Measurements from ENCODE around the gene MAP7D1. TPM values are rescaled to one million over a fixed set of nuclear protein-coding genes. Genes with fewer than 3 reads are reported as not detected.
A peak's percentile ranks its signal among the peaks of the same experiment; 100 is the strongest.

MAP7D1 gene
- total and polyA plus RNA-seq, 2 donors (not counting 3 experiments of a cell fraction or from before 2014, with no cell fraction given): 69.7 to 193 TPM

DNA sequence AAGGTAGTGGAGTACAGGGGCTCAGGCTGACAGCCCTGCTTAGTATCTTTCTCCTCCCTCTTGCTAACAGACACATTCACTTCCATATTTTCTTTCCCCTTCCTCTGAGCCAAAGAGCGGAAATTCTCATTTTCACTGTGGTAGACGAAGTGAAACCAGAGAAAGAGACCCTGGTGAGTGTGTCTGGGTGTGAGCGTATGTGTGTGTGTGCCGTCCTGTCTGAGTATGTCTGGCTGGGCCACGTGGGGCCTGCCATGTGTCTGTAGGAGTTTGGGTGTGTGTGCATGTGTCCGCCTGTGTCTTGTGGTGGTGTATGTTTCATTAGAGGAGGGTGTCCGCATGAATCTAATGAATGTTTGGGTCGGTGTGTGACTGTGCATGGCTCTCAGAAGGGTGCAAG lies 32.6 kb upstream of the MAP7D1 start:
- CTCF ChIA-PET: interaction anchor here (2.1 kb wide), 1 partner anchor 12 kb away, joined by 11 read pairs; no protein-coding TSS in a partner anchor
- dilution Hi-C loops (cut with MboI; ENCODE audit: extremely low pct_ligation_motif_present, low sequenced_read_pairs): no loop called here
- Histone ChIP-seq H3K9me1 (replicated peaks; ENCODE audit: control insufficient read depth, extremely low read depth, insufficient read depth, low read length) (no peaks in the 10 kb centered on the region), H3K4me3 (replicated peaks in 1 of 3; ENCODE audit: insufficient read depth in 1 of 3, low read depth in 1 of 3, low read length in 3 of 3) (no peak overlapping the region), H4K20me1 (replicated peaks; ENCODE audit: control insufficient read depth, extremely low read depth, insufficient read depth, low read length) (no peaks in the 10 kb centered on the region), H3K36me3 (ENCODE audit: control insufficient read depth in 2 of 2, extremely low read depth in 1 of 2, insufficient read depth in 2 of 2, low read length in 2 of 2) (no peaks in the 10 kb centered on the region), H3K27ac (ENCODE audit: insufficient read depth, low read depth, low read length) (no peak overlapping the region), H3K27me3 (ENCODE audit: control insufficient read depth in 2 of 2, insufficient read depth in 2 of 2, low read length in 2 of 2) (peaks cover 5 to 9% of the 10 kb centered on the region in 2 experiments), H3K9me3 (replicated peaks; ENCODE audit: control insufficient read depth, insufficient read depth, low read length) (no peaks in the 10 kb centered on the region), H3K4me2 (ENCODE audit: insufficient read depth, low read length) (no peak overlapping the region), H3K4me1 (ENCODE audit: control insufficient read depth, extremely low read depth, insufficient read depth, low read length) (no peaks in the 10 kb centered on the region), H2AFZ (ENCODE audit: low read depth, low read length) (peak overlapping the region; percentile 9), H3K79me2 (ENCODE audit: control insufficient read depth, insufficient read depth, low read length) (no peaks in the 10 kb centered on the region), H3K9ac (replicated peaks; ENCODE audit: extremely low read depth, insufficient read depth, low read length) (no peak overlapping the region)
- intact Hi-C loops (cut with micrococcal nuclease): no loop called here
- POLR2A ChIA-PET: no interaction called here
- FAIRE-seq (no peak), DNase-seq (ENCODE audit: low read depth, low spot score) (no peak)
- TF ChIP-seq, protein P1, sequence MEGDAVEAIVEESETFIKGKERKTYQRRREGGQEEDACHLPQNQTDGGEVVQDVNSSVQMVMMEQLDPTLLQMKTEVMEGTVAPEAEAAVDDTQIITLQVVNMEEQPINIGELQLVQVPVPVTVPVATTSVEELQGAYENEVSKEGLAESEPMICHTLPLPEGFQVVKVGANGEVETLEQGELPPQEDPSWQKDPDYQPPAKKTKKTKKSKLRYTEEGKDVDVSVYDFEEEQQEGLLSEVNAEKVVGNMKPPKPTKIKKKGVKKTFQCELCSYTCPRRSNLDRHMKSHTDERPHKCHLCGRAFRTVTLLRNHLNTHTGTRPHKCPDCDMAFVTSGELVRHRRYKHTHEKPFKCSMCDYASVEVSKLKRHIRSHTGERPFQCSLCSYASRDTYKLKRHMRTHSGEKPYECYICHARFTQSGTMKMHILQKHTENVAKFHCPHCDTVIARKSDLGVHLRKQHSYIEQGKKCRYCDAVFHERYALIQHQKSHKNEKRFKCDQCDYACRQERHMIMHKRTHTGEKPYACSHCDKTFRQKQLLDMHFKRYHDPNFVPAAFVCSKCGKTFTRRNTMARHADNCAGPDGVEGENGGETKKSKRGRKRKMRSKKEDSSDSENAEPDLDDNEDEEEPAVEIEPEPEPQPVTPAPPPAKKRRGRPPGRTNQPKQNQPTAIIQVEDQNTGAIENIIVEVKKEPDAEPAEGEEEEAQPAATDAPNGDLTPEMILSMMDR (IDR thresholded peaks at IDR 0.05; ENCODE audit: extremely low read depth in 1 of 2, insufficient read depth in 1 of 2, low read depth in 1 of 2, low read length in 2 of 2): no peak
- TF ChIP-seq MYC (IDR thresholded peaks at IDR 0.05; ENCODE audit: low read depth, low read length) (no peak), FOS (IDR thresholded peaks at IDR 0.05; ENCODE audit: borderline replicate concordance, insufficient read depth, low read length) (no peak), EZH2 (IDR thresholded peaks at IDR 0.05; ENCODE audit: borderline replicate concordance, low read depth, low read length, severe bottlenecking) (no peak), JUN (IDR thresholded peaks at IDR 0.05; ENCODE audit: borderline replicate concordance, insufficient read depth, insufficient read length, low read depth) (no peak), POLR2A (IDR thresholded peaks at IDR 0.05; ENCODE audit: low read depth, low read length) (no peak), GATA2 (IDR thresholded peaks at IDR 0.05; ENCODE audit: insufficient read depth, insufficient read length, low read depth, low read length) (no peak), POLR2AphosphoS5 (IDR thresholded peaks at IDR 0.05; ENCODE audit: insufficient read depth, low read depth, low read length) (no peak)
- TF ChIP-seq, protein P2, sequence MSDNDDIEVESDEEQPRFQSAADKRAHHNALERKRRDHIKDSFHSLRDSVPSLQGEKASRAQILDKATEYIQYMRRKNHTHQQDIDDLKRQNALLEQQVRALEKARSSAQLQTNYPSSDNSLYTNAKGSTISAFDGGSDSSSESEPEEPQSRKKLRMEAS (IDR thresholded peaks at IDR 0.05; ENCODE audit: insufficient read depth, insufficient read length): no peak
- BruUV-seq (replicated peaks): no TSS peak
